ENCODE measurements around the gene ZSWIM9. TPM values are rescaled to one million over a fixed set of nuclear protein-coding genes. Genes with fewer than 3 reads are reported as not detected.
A peak's percentile ranks its signal among the peaks of the same experiment; 100 is the strongest.
"Not testable (repeated sequence)": the region's sequence is repeated elsewhere in the genome, so short reads cannot be mapped to it uniquely, and the experiment has no call there.

ZSWIM9 gene
- total RNA-seq, 4 donors from 2014 or later: 1.6 to 8.4 (median 2.8) TPM

- Histone ChIP-seq H3K9me3 (no peaks in the 10 kb centered on the region), H3K36me3 (peaks cover 0 to 5% of the 10 kb centered on the region in 2 donors), H3K27ac (peak overlapping the region; percentile 47 to 81 (median 67)), H3K4me3 (no peak overlapping the region), H3K4me1 (peaks cover 0 to 6% of the 10 kb centered on the region in 2 donors), H3K27me3 (no peaks in the 10 kb centered on the region)
- peak; percentile 28 to 45 for DNase-seq
- peak; percentile 77 to 81 for ATAC-seq
- TF ChIP-seq POLR2A (IDR thresholded peaks at IDR 0.05) (peak in 1 of 2 donors; percentile 27), CTCF (IDR thresholded peaks at IDR 0.05 in 4 of 5, conservative IDR thresholded peaks at IDR 0.05 in 1 of 5) (no peak)
- in situ Hi-C loops (cut with MboI; ENCODE audit: low sequenced_read_pairs in 4 of 4): no loop called here
- intact Hi-C loops (cut with DNase I; ENCODE audit: low total_unique reads): no loop called here
These were observed 69.2 kb downstream of the ZSWIM9 start for GRCh38 chr19:48239582-48240141.

- intact Hi-C loops (cut with DNase I; ENCODE audit: low total_unique reads); H3K36me3 ChIP-seq; H3K27ac ChIP-seq; H3K4me1 ChIP-seq; H3K4me3 ChIP-seq; H3K27me3 ChIP-seq; ATAC-seq; DNase-seq; in situ Hi-C loops (cut with MboI; ENCODE audit: low sequenced_read_pairs in 4 of 4); H3K9me3 ChIP-seq: not testable (repeated sequence)
These were observed 71.3 kb downstream of the ZSWIM9 start for GRCh38 chr19:48241771-48242170.

- Histone ChIP-seq H3K4me1 (peaks cover 0 to 6% of the 10 kb centered on the region in 2 donors), H3K36me3 (peaks cover 0 to 22% of the 10 kb centered on the region in 2 donors)
- intact Hi-C loops (cut with DNase I; ENCODE audit: low total_unique reads): no loop called here
These were observed 73.8 kb downstream of the ZSWIM9 start for GRCh38 chr19:48244281-48244680.

GRCh38 chr19:48246101-48246500, 75.6 kb downstream of the ZSWIM9 start:
- no peaks in the 10 kb centered on the region for H3K9me3 ChIP-seq
- H3K4me3 ChIP-seq: no peak overlapping the region
- peaks cover 0 to 10% of the 10 kb centered on the region in 2 donors for H3K4me1 ChIP-seq
- TF ChIP-seq POLR2A (IDR thresholded peaks at IDR 0.05) (no peak), CTCF (IDR thresholded peaks at IDR 0.05 in 4 of 5, conservative IDR thresholded peaks at IDR 0.05 in 1 of 5) (no peak)
- ATAC-seq (no peak), DNase-seq (no peak)
- intact Hi-C loops (cut with DNase I; ENCODE audit: low total_unique reads): no loop called here
- no peaks in the 10 kb centered on the region for H3K27me3 ChIP-seq
- H3K36me3 ChIP-seq: peaks cover 0 to 25% of the 10 kb centered on the region in 2 donors
- no peak overlapping the region for H3K27ac ChIP-seq
- in situ Hi-C loops (cut with MboI; ENCODE audit: low sequenced_read_pairs in 4 of 4): no loop called here

More at GRCh38 chr19:48244281-48244680, 73.8 kb downstream of the ZSWIM9 start:
- Histone ChIP-seq H3K27ac (peak overlapping the region in 3 of 4 donors; percentile 4 to 51 (median 16)), H3K4me3 (no peak overlapping the region), H3K27me3 (no peaks in the 10 kb centered on the region), H3K9me3 (no peaks in the 10 kb centered on the region)
- no peak for TF ChIP-seq CTCF (IDR thresholded peaks at IDR 0.05 in 4 of 5, conservative IDR thresholded peaks at IDR 0.05 in 1 of 5)
- no peak for TF ChIP-seq POLR2A (IDR thresholded peaks at IDR 0.05)
- no peak for ATAC-seq
- DNase-seq: no peak
- in situ Hi-C loops (cut with MboI; ENCODE audit: low sequenced_read_pairs in 4 of 4): no loop called here

GRCh38 chr19:48247212-48247611, 76.7 kb downstream of the ZSWIM9 start:
- no peak for ATAC-seq
- TF ChIP-seq CTCF (IDR thresholded peaks at IDR 0.05 in 4 of 5, conservative IDR thresholded peaks at IDR 0.05 in 1 of 5): no peak
- no peak for TF ChIP-seq POLR2A (IDR thresholded peaks at IDR 0.05)

More at GRCh38 chr19:48247212-48247611, 76.7 kb downstream of the ZSWIM9 start:
- Histone ChIP-seq H3K27me3 (no peaks in the 10 kb centered on the region), H3K9me3 (no peaks in the 10 kb centered on the region), H3K4me1 (peaks cover 0 to 10% of the 10 kb centered on the region in 2 donors), H3K4me3 (no peak overlapping the region), H3K36me3 (peaks cover 0 to 25% of the 10 kb centered on the region in 2 donors), H3K27ac (no peak overlapping the region)
- in situ Hi-C loops (cut with MboI; ENCODE audit: low sequenced_read_pairs in 4 of 4) (no loop called here), intact Hi-C loops (cut with DNase I; ENCODE audit: low total_unique reads) (no loop called here)
- no peak for DNase-seq

Other genes starting within 250 kb of the ZSWIM9 start
- gene BSPH1, start 178.5 kb upstream of the ZSWIM9 start, total RNA-seq: not detected
- not detected for gene ELSPBP1, start 176.0 kb upstream of the ZSWIM9 start, total RNA-seq
- gene CABP5, start 126.6 kb upstream of the ZSWIM9 start, total RNA-seq: not detected
- gene PLA2G4C, start 59.9 kb upstream of the ZSWIM9 start, total RNA-seq: 10 to 100 TPM; 25.7 to 61.1 (median 51.1) TPM
- gene LIG1, start 336 bp upstream of the ZSWIM9 start, total RNA-seq: 1 to 10 TPM; 3.7 to 9.2 (median 7.1) TPM
- gene CARD8, start 85.2 kb downstream of the ZSWIM9 start, total RNA-seq: 10 to 100 TPM; 15.7 to 23.3 (median 20.2) TPM
- gene ZNF114, start 99.4 kb downstream of the ZSWIM9 start, total RNA-seq: under 1 TPM in 1 of 4 donors, not detected in 3; 0.36 TPM
- gene EMP3, start 154.9 kb downstream of the ZSWIM9 start, total RNA-seq: 10 to 100 TPM in 2 of 4 donors, 1 to 10 TPM in 2; 3.8 to 15.3 (median 9.4) TPM
- gene TMEM143, start 193.3 kb downstream of the ZSWIM9 start, total RNA-seq: 10 to 100 TPM; 28.8 to 42.3 (median 40.7) TPM
- gene SYNGR4, start 193.7 kb downstream of the ZSWIM9 start, total RNA-seq: not detected
- gene KDELR1, start 220.9 kb downstream of the ZSWIM9 start, total RNA-seq: 10 to 100 TPM; 44.9 to 64.7 (median 54.0) TPM
- gene GRIN2D, start 223.0 kb downstream of the ZSWIM9 start, total RNA-seq: under 1 TPM in 3 of 4 donors, not detected in 1; 0.07 to 0.27 (median 0.09) TPM